ENCODE data around the gene TIMM44.

The TIMM44 gene

GRCh38 chr19:7910321-7911161, 32.9 kb downstream of the TIMM44 start:
- no peak for ATAC-seq (replicated peaks; ENCODE audit: extremely low read depth, poor library complexity, severe bottlenecking)
- H3K4me1 Mint-ChIP-seq, result peaks cover 19% of the 10 kb centered on the region
- H3K36me3 Mint-ChIP-seq (ENCODE audit: insufficient read depth), result peaks cover 32% of the 10 kb centered on the region
- H3K27me3 Mint-ChIP-seq, result peaks cover 8% of the 10 kb centered on the region
- DNase-seq (ENCODE audit: low spot score in 2 of 2), result no peak
- no peak overlapping the region for H3K4me3 Mint-ChIP-seq
- H3K27ac Mint-ChIP-seq (ENCODE audit: low read depth), result no peak overlapping the region
- no peaks in the 10 kb centered on the region for H3K9me3 Mint-ChIP-seq

GRCh38 chr19:7909471-7910067, 33.9 kb downstream of the TIMM44 start:
- DNase-seq (ENCODE audit: low spot score in 2 of 2) (no peak), ATAC-seq (replicated peaks; ENCODE audit: extremely low read depth, poor library complexity, severe bottlenecking) (no peak)
- Mint-ChIP-seq H3K4me1 (peaks cover 27% of the 10 kb centered on the region), H3K27ac (ENCODE audit: low read depth) (no peak overlapping the region), H3K27me3 (no peaks in the 10 kb centered on the region), H3K36me3 (ENCODE audit: insufficient read depth) (peaks cover 34% of the 10 kb centered on the region), H3K4me3 (no peak overlapping the region), H3K9me3 (no peaks in the 10 kb centered on the region)

- Mint-ChIP-seq H3K36me3 (ENCODE audit: insufficient read depth) (peaks cover 36% of the 10 kb centered on the region), H3K9me3 (no peaks in the 10 kb centered on the region), H3K27ac (ENCODE audit: low read depth) (no peak overlapping the region), H3K27me3 (no peaks in the 10 kb centered on the region), H3K4me1 (peaks cover 30% of the 10 kb centered on the region), H3K4me3 (no peak overlapping the region)
- DNase-seq (ENCODE audit: low spot score in 2 of 2), result no peak
- ATAC-seq (replicated peaks; ENCODE audit: extremely low read depth, poor library complexity, severe bottlenecking), result no peak
Measured at GRCh38 chr19:7908742-7909461, 34.6 kb downstream of the TIMM44 start.

GRCh38 chr19:7908078-7908699, 35.3 kb downstream of the TIMM44 start:
- H3K4me1 Mint-ChIP-seq, result peaks cover 36% of the 10 kb centered on the region
- peak overlapping the region; percentile 76 for H3K27ac Mint-ChIP-seq (ENCODE audit: low read depth)
- no peak for DNase-seq (ENCODE audit: low spot score in 2 of 2)
- H3K27me3 Mint-ChIP-seq, result no peaks in the 10 kb centered on the region
- H3K4me3 Mint-ChIP-seq, result no peak overlapping the region
- H3K9me3 Mint-ChIP-seq, result no peaks in the 10 kb centered on the region
- peaks cover 42% of the 10 kb centered on the region for H3K36me3 Mint-ChIP-seq (ENCODE audit: insufficient read depth)
- ATAC-seq (replicated peaks; ENCODE audit: extremely low read depth, poor library complexity, severe bottlenecking), result no peak

- Mint-ChIP-seq H3K27me3 (no peaks in the 10 kb centered on the region), H3K4me3 (no peak overlapping the region), H3K36me3 (ENCODE audit: insufficient read depth) (peaks cover 42% of the 10 kb centered on the region), H3K4me1 (peaks cover 42% of the 10 kb centered on the region), H3K27ac (ENCODE audit: low read depth) (peak overlapping the region; percentile 76), H3K9me3 (no peaks in the 10 kb centered on the region)
- DNase-seq (ENCODE audit: low spot score in 2 of 2) (no peak), ATAC-seq (replicated peaks; ENCODE audit: extremely low read depth, poor library complexity, severe bottlenecking) (no peak)
Measured at GRCh38 chr19:7907544-7907943, 35.9 kb downstream of the TIMM44 start.

GRCh38 chr19:7907122-7907521, 36.3 kb downstream of the TIMM44 start:
- DNase-seq (ENCODE audit: low spot score in 2 of 2) (no peak), ATAC-seq (replicated peaks; ENCODE audit: extremely low read depth, poor library complexity, severe bottlenecking) (no peak)
- no peaks in the 10 kb centered on the region for H3K9me3 Mint-ChIP-seq
- peaks cover 42% of the 10 kb centered on the region for H3K4me1 Mint-ChIP-seq
- peak overlapping the region; percentile 62 for H3K27ac Mint-ChIP-seq (ENCODE audit: low read depth)
- peaks cover 42% of the 10 kb centered on the region for H3K36me3 Mint-ChIP-seq (ENCODE audit: insufficient read depth)
- no peak overlapping the region for H3K4me3 Mint-ChIP-seq
- H3K27me3 Mint-ChIP-seq, result no peaks in the 10 kb centered on the region

- Mint-ChIP-seq H3K9me3 (no peaks in the 10 kb centered on the region), H3K36me3 (ENCODE audit: insufficient read depth) (peaks cover 33% of the 10 kb centered on the region), H3K4me1 (peaks cover 42% of the 10 kb centered on the region), H3K27ac (ENCODE audit: low read depth) (peak overlapping the region; percentile 98), H3K4me3 (peak overlapping the region; percentile 83), H3K27me3 (no peaks in the 10 kb centered on the region)
- ATAC-seq (replicated peaks; ENCODE audit: extremely low read depth, poor library complexity, severe bottlenecking), result no peak
- no peak for DNase-seq (ENCODE audit: low spot score in 2 of 2)
Measured at GRCh38 chr19:7905859-7906258, 37.6 kb downstream of the TIMM44 start.

- no peaks in the 10 kb centered on the region for H3K9me3 Mint-ChIP-seq
- peaks cover 42% of the 10 kb centered on the region for H3K4me1 Mint-ChIP-seq
- DNase-seq (ENCODE audit: low spot score in 2 of 2) (peak in 1 of 2 donors; percentile 9), ATAC-seq (replicated peaks; ENCODE audit: extremely low read depth, poor library complexity, severe bottlenecking) (no peak)
- peak overlapping the region; percentile 98 for H3K27ac Mint-ChIP-seq (ENCODE audit: low read depth)
- H3K4me3 Mint-ChIP-seq, result peak overlapping the region; percentile 83
- H3K27me3 Mint-ChIP-seq, result no peaks in the 10 kb centered on the region
- peaks cover 31% of the 10 kb centered on the region for H3K36me3 Mint-ChIP-seq (ENCODE audit: insufficient read depth)
Measured at GRCh38 chr19:7905268-7905667, 38.2 kb downstream of the TIMM44 start.

GRCh38 chr19:7904074-7905020, 39.1 kb downstream of the TIMM44 start:
- H3K36me3 Mint-ChIP-seq (ENCODE audit: insufficient read depth), result peaks cover 29% of the 10 kb centered on the region
- H3K4me3 Mint-ChIP-seq, result peak overlapping the region; percentile 83
- H3K27me3 Mint-ChIP-seq, result no peaks in the 10 kb centered on the region
- no peaks in the 10 kb centered on the region for H3K9me3 Mint-ChIP-seq
- H3K4me1 Mint-ChIP-seq, result peaks cover 42% of the 10 kb centered on the region
- peak; percentile 78 to 91 for DNase-seq (ENCODE audit: low spot score in 2 of 2)
- ATAC-seq (replicated peaks; ENCODE audit: extremely low read depth, poor library complexity, severe bottlenecking), result peak; percentile 86
- H3K27ac Mint-ChIP-seq (ENCODE audit: low read depth), result peak overlapping the region; percentile 98

GRCh38 chr19:7903244-7904073, 40.0 kb downstream of the TIMM44 start, which contains the start of gene MAP2K7:
Gene MAP2K7 (plus strand): TSS chr19:7903877. CDS start chr19:7903945, 68 bp downstream.
- Mint-ChIP-seq H3K27ac (ENCODE audit: low read depth) (peak within 1 kb of the TSS; percentile 98), H3K27me3 (no peaks in the 10 kb centered on the region), H3K36me3 (ENCODE audit: insufficient read depth) (peaks cover 28% of the 10 kb centered on the region), H3K4me3 (peak within 1 kb of the TSS; percentile 83), H3K9me3 (no peaks in the 10 kb centered on the region), H3K4me1 (peaks cover 42% of the 10 kb centered on the region)
- ATAC-seq (replicated peaks; ENCODE audit: extremely low read depth, poor library complexity, severe bottlenecking) (peak; percentile 61), DNase-seq (ENCODE audit: low spot score in 2 of 2) (peak; percentile 100)

- ATAC-seq (replicated peaks; ENCODE audit: extremely low read depth, poor library complexity, severe bottlenecking) (no peak), DNase-seq (ENCODE audit: low spot score in 2 of 2) (no peak)
- Mint-ChIP-seq H3K4me1 (peaks cover 42% of the 10 kb centered on the region), H3K36me3 (ENCODE audit: insufficient read depth) (peaks cover 25% of the 10 kb centered on the region), H3K4me3 (peak overlapping the region; percentile 83), H3K9me3 (no peaks in the 10 kb centered on the region), H3K27ac (ENCODE audit: low read depth) (peak overlapping the region; percentile 98), H3K27me3 (no peaks in the 10 kb centered on the region)
Measured at GRCh38 chr19:7902796-7903243, 40.6 kb downstream of the TIMM44 start.
